GM10248 (cell line): Measurements from ENCODE around the gene CHST3.
A peak's percentile ranks its signal among the peaks of the same experiment; 100 is the strongest.

Experiments used
- CTCF ChIA-PET: fragments of 300-600 bp; sonication (Branson Sonifier 250); formaldehyde crosslinking; extraction: SDS; loops from one replicate; lab custom pipeline; 2021; ENCODE audit warnings: antibody characterized with exemption; lab: Yijun Ruan, JAX
- POLR2A ChIA-PET: fragments of 350-650 bp; sonication (Branson Sonifier 250); formaldehyde crosslinking; extraction: SDS; loops from one replicate; lab custom pipeline; 2020; ENCODE audit warnings: antibody characterized with exemption; lab: Yijun Ruan, JAX
- DNase-seq: peaks from one replicate; pipeline ENCODE4 v3.0.0; 2012; ENCODE audit errors: extremely low spot score
- TF ChIP-seq, protein P1 (sequence below): IDR thresholded peaks from 2 replicates; pipeline ENCODE4 v1.5.1; 2012; ENCODE audit warnings: mild to moderate bottlenecking, low read depth; ENCODE audit errors: extremely low read depth, missing control alignments, control extremely low read depth

CHST3 gene

DNA sequence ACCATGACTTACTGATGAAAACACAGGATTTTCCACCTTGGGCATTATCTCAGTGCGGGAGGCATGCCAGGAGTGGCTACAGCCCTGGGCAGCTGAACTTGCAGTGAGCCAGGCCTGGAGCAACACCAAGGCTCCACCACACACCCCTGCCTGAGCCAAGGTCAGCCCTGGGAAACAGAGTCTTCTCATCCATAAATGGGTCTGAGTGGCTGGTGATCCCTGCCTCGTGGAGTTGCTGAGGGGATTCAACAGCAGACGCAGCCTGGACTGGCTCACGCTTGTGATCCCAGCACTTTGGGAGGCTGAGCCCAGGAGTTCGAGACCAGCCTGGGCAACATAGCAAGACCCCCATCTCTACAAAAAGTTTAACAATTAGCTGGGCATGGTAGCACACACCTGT, 91.9 kb downstream of the CHST3 start:
- TF ChIP-seq, protein P1, sequence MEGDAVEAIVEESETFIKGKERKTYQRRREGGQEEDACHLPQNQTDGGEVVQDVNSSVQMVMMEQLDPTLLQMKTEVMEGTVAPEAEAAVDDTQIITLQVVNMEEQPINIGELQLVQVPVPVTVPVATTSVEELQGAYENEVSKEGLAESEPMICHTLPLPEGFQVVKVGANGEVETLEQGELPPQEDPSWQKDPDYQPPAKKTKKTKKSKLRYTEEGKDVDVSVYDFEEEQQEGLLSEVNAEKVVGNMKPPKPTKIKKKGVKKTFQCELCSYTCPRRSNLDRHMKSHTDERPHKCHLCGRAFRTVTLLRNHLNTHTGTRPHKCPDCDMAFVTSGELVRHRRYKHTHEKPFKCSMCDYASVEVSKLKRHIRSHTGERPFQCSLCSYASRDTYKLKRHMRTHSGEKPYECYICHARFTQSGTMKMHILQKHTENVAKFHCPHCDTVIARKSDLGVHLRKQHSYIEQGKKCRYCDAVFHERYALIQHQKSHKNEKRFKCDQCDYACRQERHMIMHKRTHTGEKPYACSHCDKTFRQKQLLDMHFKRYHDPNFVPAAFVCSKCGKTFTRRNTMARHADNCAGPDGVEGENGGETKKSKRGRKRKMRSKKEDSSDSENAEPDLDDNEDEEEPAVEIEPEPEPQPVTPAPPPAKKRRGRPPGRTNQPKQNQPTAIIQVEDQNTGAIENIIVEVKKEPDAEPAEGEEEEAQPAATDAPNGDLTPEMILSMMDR, result no peak
- CTCF ChIA-PET, result interaction anchor here (1.1 to 4.4 kb wide), 2 partner anchors 8 to 166 kb away, joined by 3 to 44 read pairs; no protein-coding TSS in a partner anchor
- DNase-seq, result no peak
- POLR2A ChIA-PET, result no interaction called here

DNA sequence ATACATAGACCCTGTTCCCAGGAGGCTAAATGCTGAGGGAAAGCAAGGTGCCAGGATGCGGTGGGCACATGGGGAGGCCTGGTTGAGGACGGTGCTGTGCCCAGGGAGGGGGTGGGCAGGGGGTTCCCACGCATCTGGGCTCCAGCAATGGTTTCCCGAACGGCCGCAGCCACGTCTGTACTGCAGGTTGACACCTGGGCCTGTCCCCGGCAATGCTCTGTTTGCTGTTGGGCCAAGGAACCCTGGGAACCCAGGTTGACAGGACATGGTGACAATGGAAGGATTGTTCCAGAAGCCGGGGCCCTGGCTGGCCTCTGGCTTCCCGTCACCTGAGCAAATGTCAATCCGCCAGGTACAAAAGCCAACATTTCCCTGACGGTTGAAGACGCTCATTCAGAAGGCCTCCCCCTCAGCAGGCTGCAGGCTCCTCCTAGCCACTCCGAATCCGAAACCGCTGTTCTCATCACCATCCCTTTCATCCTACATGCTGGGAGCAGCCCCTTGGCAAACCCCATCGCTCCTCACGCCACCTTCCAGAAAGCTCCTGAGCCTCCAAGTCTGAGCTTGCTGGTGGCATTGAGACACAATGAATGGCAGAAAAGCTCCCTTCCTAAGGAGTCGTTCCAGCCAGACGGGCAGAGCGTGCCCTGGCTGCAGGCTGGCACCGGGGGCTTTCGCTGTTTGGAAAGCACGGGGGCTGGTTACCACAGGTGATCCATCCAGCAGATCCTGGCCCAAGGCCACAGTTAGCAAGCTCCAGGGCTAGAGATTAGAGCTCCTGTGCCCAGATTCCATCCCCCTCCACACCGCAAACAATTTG, 92.9 kb downstream of the CHST3 start:
- ChIA-PET CTCF (interaction anchor here (1.1 to 4.4 kb wide), 3 partner anchors 9 to 165 kb away, joined by 3 to 44 read pairs (median 4); no protein-coding TSS in a partner anchor), POLR2A (no interaction called here)
- no peak for DNase-seq
- TF ChIP-seq, protein P1, result no peak

DNA sequence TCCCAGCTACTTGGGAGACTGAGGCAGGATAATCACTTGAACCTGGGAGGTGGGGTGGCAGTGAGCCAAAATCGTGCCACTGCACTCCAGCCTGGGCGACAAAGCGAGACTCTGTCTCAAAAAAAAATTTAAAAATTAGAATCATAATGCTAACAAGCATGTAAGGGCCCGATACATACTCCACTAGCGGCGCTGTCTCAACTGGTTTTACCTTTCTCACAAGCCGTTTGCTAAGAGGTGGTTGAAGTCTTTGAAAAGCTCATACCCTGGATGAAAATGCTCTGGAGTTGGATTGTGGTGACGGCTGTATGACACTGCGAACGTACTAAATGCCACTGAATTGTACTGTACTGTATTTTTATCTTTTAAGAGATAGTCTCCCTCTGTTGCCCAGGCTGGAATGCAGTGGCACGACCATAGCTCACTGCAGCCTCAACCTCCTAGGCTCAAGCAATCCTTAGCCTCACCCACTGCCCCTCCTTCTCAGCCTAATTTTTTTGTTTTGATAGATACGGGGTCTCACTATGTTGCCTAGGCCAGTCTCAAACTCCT, 94.2 kb downstream of the CHST3 start:
- no peak for DNase-seq
- CTCF ChIA-PET, result interaction anchor here (1.8 to 4.4 kb wide), 2 partner anchors 8 to 10 kb away, joined by 6 to 44 read pairs; no protein-coding TSS in a partner anchor
- TF ChIP-seq, protein P1, result no peak
- POLR2A ChIA-PET, result no interaction called here

DNA sequence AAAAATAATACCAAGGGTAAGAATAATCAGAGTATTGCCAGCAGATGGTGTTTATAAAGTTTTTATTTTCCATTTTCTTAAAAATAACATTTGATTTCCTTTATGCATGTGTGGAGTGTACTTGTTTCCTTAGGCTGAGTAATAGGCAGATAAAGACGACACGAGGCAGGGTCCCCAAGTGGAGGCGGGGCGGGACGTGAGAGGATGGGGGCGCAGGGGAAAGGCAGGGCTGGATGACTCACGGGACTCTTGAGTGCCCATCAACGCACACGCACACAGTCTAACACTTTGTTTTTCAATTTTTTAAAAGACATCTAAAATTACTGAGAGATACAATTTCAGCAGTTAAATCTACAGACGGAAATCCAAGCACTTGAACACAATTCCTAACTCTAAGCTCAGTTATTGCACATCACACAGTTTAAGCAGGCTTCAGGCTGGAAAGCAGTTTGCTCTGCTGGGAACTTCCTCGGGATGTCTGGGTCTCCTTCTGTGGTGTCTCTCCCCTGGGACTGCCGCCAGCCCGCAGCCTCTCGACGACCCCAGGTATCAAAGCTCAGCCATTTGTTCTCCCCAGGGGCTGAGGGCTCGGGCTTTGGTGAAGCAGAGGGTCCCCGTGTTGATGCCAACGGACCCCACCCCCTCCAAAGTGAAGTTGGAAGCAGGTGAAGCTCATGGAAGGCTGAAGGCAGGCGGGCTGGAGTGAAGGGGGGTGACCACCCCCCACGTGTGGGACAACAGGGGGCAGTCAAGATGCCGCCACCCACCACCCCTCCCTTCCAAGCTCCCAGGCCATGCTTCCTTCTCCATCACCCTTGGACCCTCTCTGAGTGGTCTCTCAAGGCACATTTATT, 95.0 kb downstream of the CHST3 start:
- TF ChIP-seq, protein P1, result no peak
- ChIA-PET POLR2A (interaction anchor here (0.6 kb wide), 1 partner anchor 189 kb away, joined by 4 read pairs; no protein-coding TSS in a partner anchor), CTCF (interaction anchor here (0.7 to 4.4 kb wide), 8 partner anchors 9 to 755 kb away, joined by 3 to 44 read pairs (median 4); no protein-coding TSS in a partner anchor)
- no peak for DNase-seq

DNA sequence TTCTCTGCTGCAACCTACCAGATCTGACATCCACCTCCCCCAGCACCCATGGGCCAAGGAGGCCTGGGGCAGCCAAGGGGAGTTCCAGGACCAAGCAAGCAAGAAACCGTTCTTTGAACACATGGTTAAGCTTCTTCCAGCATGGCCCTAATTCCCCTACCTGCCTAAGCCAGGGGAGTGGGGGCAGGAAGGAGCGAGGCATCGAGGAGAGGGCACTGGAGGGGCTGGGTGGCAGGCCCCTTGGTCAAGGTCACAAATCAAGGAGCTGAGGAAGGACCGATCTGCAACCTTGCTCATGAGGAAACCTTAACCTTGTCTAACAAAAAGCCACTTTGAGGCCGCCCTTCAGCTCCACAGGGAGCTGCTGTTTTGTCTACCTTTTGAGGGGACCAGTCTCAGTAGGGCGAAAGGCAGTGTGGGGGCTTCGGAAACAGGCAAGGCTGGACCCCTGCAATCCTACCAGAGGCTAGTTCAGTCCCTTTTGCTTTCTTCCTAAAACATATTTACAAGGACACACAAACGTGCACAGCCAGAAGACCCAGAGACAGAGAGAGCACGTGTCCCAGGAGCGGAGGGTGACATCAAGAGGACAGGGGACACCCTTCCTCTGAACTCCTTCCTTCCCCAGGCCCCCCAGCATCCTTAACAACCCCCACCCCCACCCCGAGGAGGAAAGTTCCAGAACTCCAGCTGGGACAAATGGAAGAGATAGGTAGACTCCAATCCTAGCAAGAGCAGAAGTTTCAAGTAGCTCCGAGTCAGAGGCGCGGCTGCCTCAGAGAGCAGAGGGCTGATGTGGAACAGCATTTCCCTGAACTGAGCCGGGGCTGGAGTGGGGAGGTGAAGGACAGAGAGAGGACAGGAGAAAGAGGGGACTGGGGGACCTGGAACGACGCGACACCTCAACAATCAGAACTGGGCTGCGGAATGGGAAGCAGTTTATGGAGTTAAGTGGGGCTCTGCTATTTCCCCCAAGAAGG, 95.9 kb downstream of the CHST3 start:
- TF ChIP-seq, protein P1, result no peak
- ChIA-PET CTCF (interaction anchor here (0.7 to 4.4 kb wide), 11 partner anchors 9 to 756 kb away, joined by 3 to 44 read pairs (median 3); no protein-coding TSS in a partner anchor), POLR2A (interaction anchor here (0.6 kb wide), 1 partner anchor 188 kb away, joined by 4 read pairs; no protein-coding TSS in a partner anchor)
- DNase-seq, result peak; percentile 46
